Dermis blood vessel endothelial cell (primary cell): ENCODE data around the gene CARD10. TPM values are rescaled to one million over a fixed set of nuclear protein-coding genes. Genes with fewer than 3 reads are reported as not detected.
"Not testable (repeated sequence)": the region's sequence is repeated elsewhere in the genome, so short reads cannot be mapped to it uniquely, and the experiment has no call there.

ENCODE experiments used
- DNase-seq: peaks from one replicate; pipeline ENCODE4 v3.0.0; 2010
- total RNA-seq: library from RNA; depleted of rRNA; stranded (reverse); fragments of >200 nt; gene quantifications from 2 replicates; pipeline ENCODE4 v1.2.3, GENCODE V29; 2014

CARD10 gene
- total RNA-seq, 1 donor from 2014 or later = 55.8 TPM

DNA sequence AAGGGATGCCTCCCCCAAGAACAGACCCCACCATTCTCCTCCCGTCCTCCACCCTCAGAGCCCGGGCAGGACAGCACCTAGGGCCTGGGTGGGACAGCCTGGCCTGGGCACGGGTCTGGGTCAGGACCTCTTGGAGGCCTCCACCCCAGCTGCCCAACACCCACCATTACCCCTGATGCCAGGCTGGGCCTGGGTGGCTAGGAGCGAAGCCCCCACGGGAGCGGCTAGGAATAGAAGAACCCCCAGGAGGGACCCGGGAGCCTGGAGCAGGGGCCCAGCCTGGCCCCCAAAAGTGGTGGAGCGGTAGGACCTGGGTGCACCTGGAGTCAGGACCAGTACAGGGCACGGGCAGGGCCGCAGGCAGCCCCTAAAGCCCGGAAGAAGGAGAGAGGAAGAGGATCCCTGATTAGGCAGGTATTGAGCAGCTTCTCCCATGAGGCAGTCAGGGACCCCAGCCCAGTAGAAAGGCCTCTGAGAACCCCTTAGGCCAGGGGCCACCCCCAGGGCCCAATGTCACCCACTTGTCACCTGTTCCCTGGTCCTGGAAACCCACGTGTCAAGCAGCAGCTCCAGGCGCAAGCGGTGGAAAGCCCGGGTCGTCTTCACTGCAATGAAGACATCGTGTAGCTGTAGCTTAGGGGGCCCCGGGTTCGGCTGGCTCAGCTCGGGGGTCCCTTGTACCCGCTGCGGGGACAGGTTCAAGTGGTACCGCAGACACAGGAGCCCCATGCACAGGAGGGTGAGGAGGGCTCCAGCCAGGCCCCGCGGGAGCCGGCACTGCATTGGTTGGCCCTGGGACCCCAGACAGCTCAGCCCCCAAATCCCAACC is 33.6 kb downstream of the CARD10 start:
- peak; percentile 35 for DNase-seq

DNA sequence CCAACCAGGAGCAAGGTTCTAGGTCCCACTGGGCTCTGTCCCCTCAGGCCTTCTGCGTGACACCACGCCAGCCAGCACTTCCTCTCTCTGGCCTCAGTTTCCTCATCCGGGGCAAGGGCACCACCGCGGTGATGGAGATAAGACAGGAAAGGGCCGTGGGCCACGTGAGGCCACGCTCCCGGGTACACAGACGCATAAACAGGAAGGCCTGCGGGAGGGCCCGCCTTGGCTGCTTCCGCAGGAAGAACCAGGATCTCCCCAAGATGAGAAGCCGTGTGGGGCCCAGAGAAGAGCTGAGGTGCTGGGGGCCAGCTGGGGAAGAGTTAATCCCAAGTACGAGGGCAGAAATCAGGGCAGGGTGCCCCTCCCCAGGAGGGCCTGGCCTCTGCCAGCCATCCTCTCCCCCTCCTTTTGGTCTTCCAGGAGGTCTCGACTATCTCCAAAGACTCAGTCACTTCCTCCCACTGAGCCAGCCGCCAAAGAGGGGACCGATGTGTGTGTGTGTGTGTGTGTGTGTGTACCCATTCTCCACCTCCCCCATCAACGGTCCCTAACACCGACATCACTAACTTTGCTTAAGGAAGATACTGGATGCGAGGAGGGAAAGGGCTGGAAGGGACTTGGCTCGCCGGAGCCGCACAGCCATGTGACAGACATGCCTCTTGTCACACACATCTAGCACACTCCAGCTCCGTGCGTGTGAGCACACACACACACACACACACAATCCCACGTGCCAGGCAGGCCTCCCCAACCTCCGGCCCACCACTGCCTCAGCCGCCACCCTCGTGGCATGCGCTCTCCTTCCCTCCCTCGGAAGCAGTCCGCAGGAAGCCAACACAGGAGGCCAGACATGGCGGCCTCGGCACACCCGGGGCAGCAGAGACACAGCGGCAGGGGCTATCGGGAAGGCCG is 34.5 kb downstream of the CARD10 start:
- DNase-seq = peak; percentile 89

DNA sequence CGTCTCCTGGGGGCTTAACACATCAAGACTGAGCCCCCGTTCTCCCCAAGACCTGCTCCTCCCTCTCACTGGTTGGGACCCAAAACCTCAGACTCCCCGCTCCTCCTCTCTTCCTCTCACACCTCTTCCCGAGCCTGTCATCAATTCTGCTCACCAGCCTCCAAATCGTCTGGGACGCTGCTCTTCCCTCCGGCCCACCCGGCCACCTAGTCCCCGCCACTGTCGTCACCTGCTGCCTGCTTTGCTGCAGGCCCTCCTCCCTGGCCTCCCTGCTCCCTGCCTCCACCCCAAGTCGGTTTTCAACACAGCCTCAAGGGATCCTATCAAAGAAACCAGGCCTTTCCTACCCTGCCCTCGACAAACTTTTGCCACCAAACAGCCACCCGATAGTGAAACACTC is 36.2 kb downstream of the CARD10 start:
- no peak for DNase-seq

DNA sequence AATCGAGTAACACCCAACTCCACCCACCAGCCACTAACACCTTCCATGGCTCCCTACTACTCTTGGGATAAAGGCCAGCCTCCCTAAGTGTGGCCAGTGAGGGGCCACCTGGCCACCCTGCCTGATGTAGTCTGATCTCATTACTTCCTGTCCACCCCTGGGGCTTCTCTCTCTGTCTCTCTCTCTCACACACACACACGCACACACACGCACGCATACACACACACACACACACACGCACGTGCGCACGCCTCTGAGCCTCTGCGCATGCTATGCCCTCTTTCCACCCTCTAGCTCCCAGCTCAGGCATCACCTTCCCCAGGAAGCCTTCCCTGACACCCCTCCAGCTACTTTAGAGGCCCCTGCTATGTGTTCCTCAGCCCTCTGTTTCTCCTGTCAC is 37.0 kb downstream of the CARD10 start:
- peak; percentile 20 for DNase-seq

DNA sequence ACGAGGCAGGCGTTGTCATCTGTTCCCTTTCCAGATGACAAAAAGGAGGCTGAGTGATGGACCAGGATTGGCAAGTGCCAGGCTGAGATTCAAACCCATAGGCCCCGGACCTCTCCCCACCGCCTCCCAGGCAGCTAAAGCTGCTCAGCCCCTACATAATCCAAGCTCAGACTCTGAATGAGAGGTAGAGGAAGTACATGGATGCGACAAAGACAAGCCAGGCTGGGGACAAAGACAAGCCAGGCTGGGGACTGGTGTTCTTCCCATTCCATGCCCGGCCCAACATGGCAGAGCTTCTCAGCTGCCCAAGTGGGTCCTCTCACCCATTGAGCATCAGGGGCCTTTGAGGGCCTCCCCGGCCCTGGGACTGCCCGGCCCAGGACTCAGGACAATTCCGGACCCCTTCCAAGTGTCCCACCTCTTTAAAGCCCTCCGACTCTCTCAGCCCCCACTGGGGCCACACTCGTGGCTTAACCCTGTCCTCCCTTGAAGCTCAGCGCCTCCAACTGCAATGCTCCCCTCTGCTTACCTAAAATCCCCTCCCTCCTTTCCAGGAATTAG is 37.8 kb downstream of the CARD10 start:
- DNase-seq = no peak

DNA sequence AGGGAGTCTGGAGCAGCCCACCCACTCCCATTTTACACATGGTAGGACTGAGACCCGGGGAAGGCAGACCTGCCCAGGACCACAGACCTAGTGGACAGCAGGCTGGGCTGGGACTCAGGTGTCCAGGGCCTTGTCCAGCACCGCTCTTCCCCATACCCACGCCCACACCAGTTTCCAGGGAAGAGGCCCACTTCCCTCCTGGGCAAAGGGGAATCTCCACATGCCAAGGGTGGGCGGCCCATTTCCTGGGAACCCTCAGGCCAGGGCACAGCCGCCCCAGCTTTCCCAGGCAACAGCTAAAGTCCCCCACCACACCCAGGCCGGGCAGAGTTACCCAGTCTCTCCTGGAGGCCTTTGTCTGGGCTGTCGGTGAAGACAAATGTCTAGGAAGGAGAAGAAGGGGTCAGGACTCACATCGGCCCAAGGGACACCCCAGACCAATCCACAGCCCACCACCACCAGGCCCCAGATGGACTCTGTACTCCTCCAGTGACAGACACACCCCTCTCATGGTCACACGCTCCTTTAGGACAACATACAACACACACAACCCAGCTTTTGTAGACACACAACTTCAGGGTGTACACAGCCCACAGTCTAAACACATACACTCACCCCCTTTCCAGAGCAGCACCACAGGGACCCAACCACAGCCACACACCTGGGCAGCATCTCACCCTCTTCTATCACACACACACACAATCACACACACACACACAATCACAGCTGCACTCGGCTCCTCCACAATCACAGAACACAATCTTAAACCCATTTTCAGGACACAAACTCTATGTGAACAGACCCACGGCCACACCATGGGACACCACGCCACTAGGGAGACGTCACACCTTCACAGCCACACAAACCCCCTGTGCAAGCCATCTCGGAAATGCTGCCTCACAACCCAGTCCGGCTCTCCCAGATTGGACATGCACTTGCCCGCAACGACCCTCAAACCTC is 38.5 kb downstream of the CARD10 start:
- no peak for DNase-seq

DNA sequence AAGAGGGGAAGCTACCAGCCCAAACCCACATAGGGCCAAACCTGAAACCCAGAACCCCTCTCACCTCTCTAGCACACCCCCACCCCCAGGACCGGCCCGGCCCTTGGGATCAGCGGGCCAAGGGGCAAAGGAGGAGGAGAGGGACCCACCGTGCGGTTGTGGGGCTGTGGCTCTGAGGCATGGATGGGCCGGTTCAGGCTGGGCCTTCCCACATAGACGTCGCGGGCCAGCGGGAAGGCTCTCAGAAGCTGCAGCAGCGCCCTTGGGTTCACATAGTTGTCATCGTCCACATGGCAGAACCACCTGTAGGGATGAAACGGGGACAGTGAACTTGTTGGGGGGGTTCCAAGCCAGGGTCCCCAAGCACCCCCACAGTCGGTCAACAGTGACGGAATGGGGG is 40.0 kb downstream of the CARD10 start:
- no peak for DNase-seq

DNA sequence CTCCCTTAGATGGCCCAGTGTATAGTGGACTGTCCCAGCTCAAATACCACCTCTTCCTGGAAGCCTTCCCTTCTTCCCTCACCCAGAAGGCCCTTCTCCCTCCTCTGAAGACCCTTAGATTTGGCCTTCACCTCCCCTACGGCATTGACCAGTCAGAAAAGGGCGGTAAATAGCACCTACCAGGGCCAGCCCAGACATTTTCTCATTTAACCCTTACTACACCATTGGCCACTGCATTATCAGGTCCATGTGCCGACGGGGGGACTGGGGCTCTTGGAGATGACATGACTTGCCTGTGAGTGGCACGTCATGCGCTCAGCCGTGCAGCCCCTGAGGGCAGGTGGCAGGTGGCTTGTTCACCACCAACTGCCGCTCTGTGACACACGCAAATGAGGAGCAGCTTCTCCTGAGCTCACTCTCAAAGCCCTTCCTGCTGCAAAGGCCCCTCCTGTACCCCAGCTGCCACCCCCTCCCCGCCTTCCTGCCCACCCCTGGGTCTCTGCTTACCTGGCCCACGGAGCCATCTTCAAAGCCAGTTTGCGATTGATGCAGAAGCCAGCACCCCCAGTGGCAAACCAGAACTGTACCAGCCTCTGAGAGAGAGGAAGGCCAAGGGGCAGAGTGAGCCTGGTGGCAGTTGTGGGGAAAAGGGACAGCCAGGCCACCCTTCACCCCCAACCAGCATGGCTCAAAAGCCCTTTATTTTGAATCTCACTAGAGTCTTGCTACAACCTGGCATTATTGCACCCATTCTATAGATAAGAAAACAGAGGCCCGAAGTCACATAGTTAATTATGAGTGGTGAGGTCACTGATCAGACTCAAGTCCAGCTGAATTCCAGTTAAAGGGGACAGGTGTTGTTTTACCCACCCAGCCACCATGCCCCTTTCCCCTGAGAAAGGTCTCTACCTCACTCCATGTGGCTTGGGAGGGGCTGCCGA is 42.6 kb downstream of the CARD10 start:
- no peak for DNase-seq

DNA sequence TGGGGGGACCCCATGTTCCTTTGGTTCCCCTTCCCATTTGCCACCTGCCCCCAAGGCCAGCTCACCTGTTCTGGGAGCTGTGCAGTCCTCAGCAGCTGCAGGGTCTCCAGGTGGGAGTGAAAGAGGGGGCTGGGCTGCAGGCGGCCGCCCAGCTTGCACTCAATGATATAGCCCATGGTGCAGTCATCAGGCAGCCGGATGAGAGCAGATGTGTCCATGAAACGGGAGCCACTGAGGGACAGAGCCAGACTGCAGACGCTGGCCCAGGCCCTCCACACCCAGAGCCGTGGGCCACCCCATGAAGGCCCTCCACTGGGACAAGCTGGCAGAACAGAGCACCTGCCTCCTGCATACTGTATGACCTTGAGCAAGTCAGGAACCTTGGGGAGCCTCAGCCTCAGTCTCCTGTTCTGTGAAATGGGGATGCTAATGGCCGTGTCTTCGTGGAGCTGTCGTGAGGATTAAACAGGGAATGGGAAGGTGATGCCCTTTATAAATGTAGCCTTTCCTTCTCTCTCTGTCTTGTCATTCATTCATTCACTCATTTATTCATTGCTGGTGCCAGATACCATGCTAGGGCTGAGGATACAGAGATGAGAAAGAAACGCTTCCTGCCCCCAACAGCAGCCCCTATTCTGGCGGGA is 44.6 kb downstream of the CARD10 start:
- no peak for DNase-seq

DNA sequence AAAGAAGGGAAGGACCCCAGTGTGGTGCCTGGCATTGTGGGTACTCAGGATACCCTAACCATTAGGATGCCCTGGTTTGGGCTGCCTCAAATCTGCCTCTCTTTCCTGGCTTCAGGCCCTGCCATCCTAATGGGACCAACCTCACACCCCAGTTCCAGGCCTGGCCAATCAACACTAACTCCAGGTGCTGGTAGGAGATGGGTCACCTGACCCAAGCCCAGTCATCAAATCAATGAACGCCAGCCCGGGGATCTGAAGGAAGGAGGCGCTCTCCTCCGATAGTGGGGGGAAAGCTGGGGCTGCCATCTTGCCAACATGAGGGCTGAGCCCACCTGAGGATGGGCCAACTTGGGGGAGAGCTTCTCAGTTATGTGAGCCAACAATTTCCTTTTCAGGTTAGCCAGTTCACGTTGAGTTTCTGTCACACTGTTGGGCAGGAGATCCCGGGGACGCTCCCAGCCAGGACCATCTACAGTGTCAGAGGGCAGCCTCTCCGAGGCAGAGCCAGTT is 45.7 kb downstream of the CARD10 start:
- DNase-seq = no peak

DNA sequence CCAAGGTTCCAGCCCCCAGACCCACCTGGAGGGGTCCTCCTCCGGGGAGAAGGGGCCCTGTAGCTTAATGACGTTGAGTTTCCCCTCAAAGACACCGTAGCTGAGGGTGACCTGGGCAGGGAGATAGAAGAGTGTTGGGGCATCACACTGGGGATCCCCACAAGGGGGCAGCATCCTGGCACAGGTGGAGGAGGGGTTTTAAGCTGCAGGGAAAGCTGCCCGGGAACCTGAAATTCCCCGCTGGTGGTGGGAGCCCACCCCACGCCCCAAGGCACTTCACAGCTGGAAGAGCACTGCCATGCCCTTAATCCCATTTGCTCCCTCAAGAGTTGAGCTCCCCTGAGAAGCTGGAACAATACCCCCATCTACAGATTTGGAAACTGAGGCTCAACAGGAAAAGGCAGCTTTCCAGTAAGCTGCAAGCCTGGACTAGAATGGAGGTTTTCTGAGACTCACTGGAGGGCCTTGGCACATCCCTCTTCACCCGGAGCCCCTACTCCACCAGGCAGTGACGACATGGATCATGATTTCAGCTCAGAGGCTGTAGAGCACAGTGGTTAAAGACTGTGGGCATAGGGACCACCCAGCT is 46.7 kb downstream of the CARD10 start:
- peak; percentile 62 for DNase-seq

DNA sequence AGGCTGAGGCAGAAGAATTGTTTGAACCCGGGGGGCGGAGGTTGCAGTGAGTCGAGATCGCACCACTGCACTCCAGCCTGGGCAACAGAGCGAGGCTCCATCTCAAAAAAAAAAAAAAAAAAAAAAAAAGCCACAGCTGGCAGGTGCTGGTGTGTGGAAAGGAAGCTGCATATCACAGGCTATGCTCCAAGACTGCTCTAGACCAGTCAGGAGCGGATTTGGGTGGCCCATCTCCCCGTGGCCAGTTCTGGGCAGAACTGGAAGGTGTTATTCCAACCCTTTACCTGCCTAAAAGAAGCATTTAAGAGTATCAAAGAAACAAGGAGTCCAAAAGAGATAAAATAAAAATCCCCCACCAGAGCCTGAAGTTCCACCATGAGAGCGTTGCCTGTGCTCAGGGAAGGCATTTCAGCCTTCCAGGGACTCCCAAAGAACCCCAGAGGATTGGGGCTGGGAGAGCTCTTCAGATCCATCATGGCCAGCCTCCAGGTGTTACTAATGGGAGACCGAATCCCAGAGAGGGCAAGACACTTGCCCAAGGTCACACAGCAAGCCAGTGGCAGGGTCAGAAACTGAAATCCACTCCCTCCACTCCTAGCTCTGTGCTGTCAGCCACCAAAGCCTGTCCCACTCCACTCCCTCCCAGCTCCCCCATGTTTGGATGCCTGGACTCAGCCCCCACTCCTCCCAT is 47.3 kb downstream of the CARD10 start:
- DNase-seq = no peak

DNA sequence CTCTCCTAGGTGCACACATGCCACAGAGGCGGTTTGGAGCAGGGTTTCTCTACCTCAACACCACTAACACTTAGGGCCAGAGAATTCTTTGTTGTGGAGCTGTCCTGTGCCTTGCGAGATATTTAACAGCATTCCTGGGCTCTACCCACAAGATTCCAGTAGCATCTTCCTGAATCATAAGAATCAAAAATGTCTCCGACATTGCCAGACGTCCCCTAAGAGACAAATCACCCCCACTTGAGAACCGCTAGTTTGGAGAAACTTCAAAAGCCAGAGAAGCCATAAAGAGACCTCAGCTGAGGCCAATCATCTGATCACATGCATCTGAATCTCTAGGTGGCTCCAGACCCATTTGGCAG is 49.1 kb downstream of the CARD10 start:
- no peak for DNase-seq

DNA sequence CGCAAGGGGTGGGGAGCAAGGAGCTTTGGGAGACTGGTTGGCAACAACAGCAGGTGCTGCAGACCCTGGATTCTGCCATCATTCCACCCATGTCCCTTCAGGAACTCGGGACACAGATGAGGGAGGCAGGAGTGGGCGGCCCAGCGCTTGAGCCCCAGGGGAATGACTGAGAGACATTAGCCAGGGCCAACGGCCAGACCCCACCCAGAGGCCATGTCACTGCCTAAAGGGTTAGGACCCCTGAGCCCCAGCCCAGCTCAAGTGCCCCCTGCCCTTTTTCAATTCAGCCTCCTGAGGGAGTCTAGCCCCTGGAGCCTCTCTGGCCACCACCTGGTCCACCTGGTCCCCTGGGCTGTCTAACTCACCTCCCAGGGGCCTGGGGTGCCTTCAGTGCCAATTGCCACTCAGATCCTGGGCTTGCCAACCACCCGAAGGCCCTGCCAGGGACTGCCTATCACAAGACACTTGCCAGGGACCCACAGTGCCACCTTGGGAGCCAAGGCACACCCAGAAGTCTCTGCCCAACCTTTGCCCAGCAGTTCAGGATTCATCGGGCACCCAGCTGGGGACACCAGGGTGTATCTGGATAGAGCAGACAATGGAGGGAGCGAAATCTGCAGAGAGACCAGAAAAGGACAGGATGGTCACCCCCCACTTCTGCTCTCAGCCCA is 49.7 kb downstream of the CARD10 start:
- DNase-seq = no peak

DNA sequence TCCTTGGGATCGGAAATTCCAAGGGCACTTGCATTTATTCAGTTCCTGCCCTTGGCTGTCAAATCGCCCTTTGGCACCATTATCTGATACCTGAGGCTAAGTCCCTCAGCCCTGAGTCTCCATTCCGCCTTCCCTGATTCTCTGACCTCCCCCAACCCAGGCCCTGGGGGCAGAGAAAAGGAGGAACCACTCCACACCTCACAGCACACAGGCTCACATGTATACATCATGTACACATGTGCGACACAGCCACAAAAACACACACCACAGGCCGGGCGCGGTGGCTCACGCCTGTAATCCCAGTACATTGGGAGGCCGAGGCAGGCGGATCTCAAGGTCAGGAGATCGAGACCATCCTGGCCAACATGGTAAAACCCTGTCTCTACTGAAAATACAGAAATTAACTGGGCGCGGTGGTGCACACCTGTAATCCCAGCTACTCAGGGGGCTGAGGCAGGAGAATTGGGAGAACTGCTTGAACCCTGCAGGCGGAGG is 51.0 kb downstream of the CARD10 start:
- DNase-seq = not testable (repeated sequence)

DNA sequence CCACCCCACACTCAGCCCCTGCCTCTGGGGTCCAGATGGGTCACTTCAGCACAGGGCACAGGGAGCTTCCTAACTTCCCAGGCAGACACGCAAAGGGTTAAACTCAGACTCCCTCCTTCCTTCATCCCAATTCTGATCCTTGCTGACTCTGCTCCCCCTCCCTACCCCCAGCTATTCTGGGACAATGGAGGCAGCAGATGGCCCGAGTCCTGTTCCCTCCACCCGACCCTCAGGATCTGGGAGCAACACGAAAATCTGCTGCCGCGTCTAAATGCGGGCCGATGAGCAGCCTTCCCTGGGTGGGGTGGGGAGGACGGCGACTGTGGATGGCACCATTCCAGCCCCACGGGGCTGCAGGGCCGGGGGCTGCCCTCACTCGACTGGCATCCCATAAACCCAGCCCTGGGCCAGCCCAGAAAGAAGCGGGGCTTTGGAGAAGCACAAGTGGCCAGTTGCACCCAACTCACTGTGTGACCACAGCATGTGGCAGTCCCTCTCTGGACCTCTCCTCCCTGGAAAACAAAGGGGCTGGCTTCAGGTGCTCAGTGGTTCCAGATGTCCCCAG is 51.7 kb downstream of the CARD10 start:
- no peak for DNase-seq

DNA sequence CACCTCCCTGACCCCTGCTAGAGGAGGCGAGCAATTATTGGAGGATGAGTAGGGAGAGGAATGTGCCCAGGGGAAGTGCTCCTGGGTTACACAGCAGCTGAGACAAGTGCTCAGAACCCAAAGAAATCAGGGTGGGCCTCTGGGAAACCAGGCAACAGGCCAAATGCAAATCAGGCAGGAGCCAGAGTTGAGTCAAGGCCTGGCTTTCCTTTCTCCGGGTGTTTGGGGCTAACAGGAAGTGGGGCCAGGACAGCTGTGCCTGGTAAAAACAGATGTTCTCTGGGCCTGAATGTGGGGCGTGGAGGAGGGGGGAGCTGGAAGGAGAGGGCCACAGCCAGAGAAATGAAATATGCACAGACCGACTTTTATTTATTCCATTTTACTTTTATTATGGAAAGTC is 55.0 kb downstream of the CARD10 start:
- peak; percentile 58 for DNase-seq

DNA sequence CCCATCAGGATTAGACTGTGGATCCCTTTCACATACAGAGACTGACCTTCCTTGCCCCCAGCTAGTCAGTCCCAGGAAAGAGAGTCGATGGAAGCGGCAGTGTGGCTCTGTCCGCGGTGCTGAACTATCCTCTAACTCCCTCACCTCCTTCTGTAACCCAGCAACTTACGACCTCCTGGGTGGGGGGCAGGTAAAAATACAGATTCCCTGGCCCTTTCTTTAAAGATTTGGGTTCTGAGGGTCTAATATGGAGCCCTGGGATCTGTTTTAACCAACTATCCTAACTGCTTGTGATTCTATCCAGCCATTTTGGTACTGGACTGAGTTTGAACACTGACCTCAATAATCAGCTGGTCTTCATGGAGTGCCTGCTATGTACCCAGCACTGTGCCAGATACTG is 56.2 kb downstream of the CARD10 start:
- peak; percentile 47 for DNase-seq
